ENCODE results near the gene HIVEP1. TPM values are rescaled to one million over a fixed set of nuclear protein-coding genes. Genes with fewer than 3 reads are reported as not detected.

HIVEP1 gene
- total and polyA plus RNA-seq, 2 of the 13 experiments (the other 11 are each of a cell fraction or from before 2014, with no cell fraction given): 7.4 to 9.9 TPM

DNA sequence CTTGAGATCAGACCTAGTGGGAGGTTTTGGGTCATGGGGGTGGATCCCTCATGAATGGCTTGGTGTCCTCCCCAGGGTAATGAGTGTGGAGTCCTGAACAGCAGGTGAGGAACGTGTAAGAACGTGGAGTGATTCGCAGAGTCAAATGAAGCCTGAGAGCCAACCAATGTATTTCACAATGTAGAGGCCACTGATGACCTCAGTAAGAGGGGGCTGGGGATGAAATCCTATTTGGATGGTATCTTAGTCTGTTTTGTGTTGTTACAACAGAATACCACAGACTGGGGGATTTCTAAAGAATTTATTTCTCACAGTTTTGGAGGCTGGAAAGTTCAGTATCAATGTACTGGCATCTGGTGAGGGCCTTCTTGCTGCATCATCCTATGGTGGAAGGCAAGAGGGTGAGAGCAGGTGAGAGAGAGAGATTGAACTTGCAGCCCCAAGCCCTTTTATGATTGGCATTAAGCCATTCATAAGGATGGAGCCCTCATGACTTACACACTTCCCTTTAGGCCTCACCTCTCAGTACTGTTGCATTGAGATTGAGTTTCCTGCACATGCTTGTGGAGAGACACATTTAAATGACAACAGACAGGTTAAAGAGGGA is 47.3 kb upstream of the HIVEP1 start:
- Histone ChIP-seq H3K27me3 (ENCODE audit: control insufficient read depth in 1 of 2, insufficient read depth in 2 of 2, low read length in 2 of 2) (no peaks in the 10 kb centered on the region), H2AFZ (ENCODE audit: low read length) (no peak overlapping the region), H3K9me3 (ENCODE audit: low read length) (no peaks in the 10 kb centered on the region), H3K36me3 (replicated peaks in 1 of 2; ENCODE audit: control insufficient read depth in 1 of 2, insufficient read depth in 2 of 2, low read length in 2 of 2) (no peaks in the 10 kb centered on the region), H3K79me2 (ENCODE audit: insufficient read depth, low read length) (no peaks in the 10 kb centered on the region), H3K4me1 (ENCODE audit: insufficient read depth, low read length) (peaks cover 10% of the 10 kb centered on the region), H3K4me3 (replicated peaks in 1 of 3; ENCODE audit: insufficient read depth in 1 of 3, low read depth in 2 of 3, low read length in 3 of 3) (no peak overlapping the region), H3K9ac (ENCODE audit: insufficient read depth, low read depth, low read length) (no peak overlapping the region), H3K4me2 (ENCODE audit: low read depth, low read length) (no peak overlapping the region), H3K27ac (ENCODE audit: extremely low read length, insufficient read depth, low read length) (no peak overlapping the region), H4K20me1 (ENCODE audit: insufficient read depth, low read length) (no peaks in the 10 kb centered on the region)
- POLR2A ChIA-PET: no interaction called here
- FAIRE-seq (no peak), ATAC-seq (no peak), DNase-seq (ENCODE audit: low spot score) (no peak)
- no TSS peak for BruUV-seq (replicated peaks)
- TF ChIP-seq, protein P1, sequence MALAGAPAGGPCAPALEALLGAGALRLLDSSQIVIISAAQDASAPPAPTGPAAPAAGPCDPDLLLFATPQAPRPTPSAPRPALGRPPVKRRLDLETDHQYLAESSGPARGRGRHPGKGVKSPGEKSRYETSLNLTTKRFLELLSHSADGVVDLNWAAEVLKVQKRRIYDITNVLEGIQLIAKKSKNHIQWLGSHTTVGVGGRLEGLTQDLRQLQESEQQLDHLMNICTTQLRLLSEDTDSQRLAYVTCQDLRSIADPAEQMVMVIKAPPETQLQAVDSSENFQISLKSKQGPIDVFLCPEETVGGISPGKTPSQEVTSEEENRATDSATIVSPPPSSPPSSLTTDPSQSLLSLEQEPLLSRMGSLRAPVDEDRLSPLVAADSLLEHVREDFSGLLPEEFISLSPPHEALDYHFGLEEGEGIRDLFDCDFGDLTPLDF (CRISPR knock-in tag; IDR thresholded peaks at IDR 0.05): no peak
- TF ChIP-seq ZNF790 (CRISPR knock-in tag; IDR thresholded peaks at IDR 0.05; ENCODE audit: borderline replicate concordance) (no peak), ZFP90 (CRISPR knock-in tag; IDR thresholded peaks at IDR 0.05; ENCODE audit: borderline replicate concordance) (no peak), ATRX (CRISPR knock-in tag; IDR thresholded peaks at IDR 0.05; ENCODE audit: borderline replicate concordance) (no peak), ZSCAN12 (CRISPR knock-in tag; IDR thresholded peaks at IDR 0.05) (no peak)
- TF ChIP-seq, protein P2, sequence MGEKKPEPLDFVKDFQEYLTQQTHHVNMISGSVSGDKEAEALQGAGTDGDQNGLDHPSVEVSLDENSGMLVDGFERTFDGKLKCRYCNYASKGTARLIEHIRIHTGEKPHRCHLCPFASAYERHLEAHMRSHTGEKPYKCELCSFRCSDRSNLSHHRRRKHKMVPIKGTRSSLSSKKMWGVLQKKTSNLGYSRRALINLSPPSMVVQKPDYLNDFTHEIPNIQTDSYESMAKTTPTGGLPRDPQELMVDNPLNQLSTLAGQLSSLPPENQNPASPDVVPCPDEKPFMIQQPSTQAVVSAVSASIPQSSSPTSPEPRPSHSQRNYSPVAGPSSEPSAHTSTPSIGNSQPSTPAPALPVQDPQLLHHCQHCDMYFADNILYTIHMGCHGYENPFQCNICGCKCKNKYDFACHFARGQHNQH (CRISPR knock-in tag; IDR thresholded peaks at IDR 0.05): no peak
- intact Hi-C loops (cut with micrococcal nuclease; ENCODE audit: unreplicated experiment) (no loop called here), in situ Hi-C loops (cut with HindIII; ENCODE audit: extremely low pct_ligation_motif_present, low pct_unique_long_range_greater_than_20kb) (no loop called here)
- CTCF ChIA-PET (ENCODE audit: low intra/inter-chr PET ratio, low total read pairs): no interaction called here
- WGBS (ENCODE audit: low lambda C conversion rate): 46% methylated on average over 3 of the region's 3 CpGs

Data from HepG2 (cell line).